ENCODE measurements around the gene FXYD2. TPM values are rescaled to one million over a fixed set of nuclear protein-coding genes. Genes with fewer than 3 reads are reported as not detected.

The FXYD2 gene
- total RNA-seq, 2 experiments from 2014 or later: 3.1 to 4.4 TPM

GRCh38 chr11:117859488-117860112, 35.1 kb upstream of the FXYD2 start:
- ChIA-PET CTCF (interaction anchor here (0.7 kb wide), 1 partner anchor 434 kb away, joined by 3 read pairs; no protein-coding TSS in a partner anchor), POLR2A (no interaction called here)

- CTCF ChIA-PET: no interaction called here
- POLR2A ChIA-PET: no interaction called here
Measured at GRCh38 chr11:117859061-117859460, 34.5 kb upstream of the FXYD2 start.

GRCh38 chr11:117857734-117858414, 33.3 kb upstream of the FXYD2 start:
- ChIA-PET CTCF (no interaction called here), POLR2A (no interaction called here)

GRCh38 chr11:117855912-117856651, 31.5 kb upstream of the FXYD2 start:
- ChIA-PET POLR2A (no interaction called here), CTCF (interaction anchor here (1.1 kb wide), 1 partner anchor 12 kb away, joined by 4 read pairs; no protein-coding TSS in a partner anchor)

GRCh38 chr11:117855186-117855845, 30.8 kb upstream of the FXYD2 start:
- ChIA-PET CTCF (interaction anchor here (0.6 to 1.4 kb wide), 4 partner anchors 11 to 257 kb away, joined by 3 to 5 read pairs (median 4); no protein-coding TSS in a partner anchor), POLR2A (no interaction called here)

- CTCF ChIA-PET: interaction anchor here (1.1 to 1.6 kb wide), 3 partner anchors 10 to 98 kb away, joined by 4 to 5 read pairs (median 4); no protein-coding TSS in a partner anchor
- POLR2A ChIA-PET: no interaction called here
Measured at GRCh38 chr11:117852309-117852708, 27.8 kb upstream of the FXYD2 start.

GRCh38 chr11:117851852-117852251, 27.3 kb upstream of the FXYD2 start:
- POLR2A ChIA-PET: no interaction called here
- CTCF ChIA-PET: interaction anchor here (1.1 to 1.6 kb wide), 3 partner anchors 10 to 98 kb away, joined by 4 to 5 read pairs (median 4); no protein-coding TSS in a partner anchor

GRCh38 chr11:117851106-117851505, 26.6 kb upstream of the FXYD2 start:
- ChIA-PET CTCF (interaction anchor here (1.1 to 1.6 kb wide), 3 partner anchors 11 to 99 kb away, joined by 4 to 5 read pairs (median 4); no protein-coding TSS in a partner anchor), POLR2A (no interaction called here)

- ChIA-PET POLR2A (no interaction called here), CTCF (interaction anchor here (1.1 kb wide), 1 partner anchor 97 kb away, joined by 3 read pairs; no protein-coding TSS in a partner anchor)
Measured at GRCh38 chr11:117849781-117850414, 25.4 kb upstream of the FXYD2 start.

- ChIA-PET POLR2A (interaction anchor here (1.2 kb wide), 1 partner anchor 155 kb away, joined by 3 read pairs; no protein-coding TSS in a partner anchor), CTCF (interaction anchor here (0.6 to 5.7 kb wide), 22 partner anchors 9 to 214 kb away, joined by 3 to 65 read pairs (median 4); partner anchors contain the start of genes FXYD2 and FXYD6)
Measured at GRCh38 chr11:117843666-117844484, 19.3 kb upstream of the FXYD2 start.

- ChIA-PET CTCF (interaction anchor here (1.0 to 5.7 kb wide), 6 partner anchors 33 to 212 kb away, joined by 3 to 65 read pairs (median 5); no protein-coding TSS in a partner anchor), POLR2A (no interaction called here)
Measured at GRCh38 chr11:117842131-117842941, 17.8 kb upstream of the FXYD2 start.

GRCh38 chr11:117841551-117842031, 17.0 kb upstream of the FXYD2 start:
- POLR2A ChIA-PET: no interaction called here
- CTCF ChIA-PET: interaction anchor here (5.7 kb wide), 1 partner anchor 104 kb away, joined by 65 read pairs; no protein-coding TSS in a partner anchor

GRCh38 chr11:117840881-117841550, 16.5 kb upstream of the FXYD2 start:
- POLR2A ChIA-PET: no interaction called here
- CTCF ChIA-PET: interaction anchor here (1.4 kb wide), 1 partner anchor 106 kb away, joined by 8 read pairs; no protein-coding TSS in a partner anchor

GRCh38 chr11:117839936-117840813, 15.6 kb upstream of the FXYD2 start:
- CTCF ChIA-PET: interaction anchor here (1.4 kb wide), 1 partner anchor 107 kb away, joined by 8 read pairs; no protein-coding TSS in a partner anchor
- POLR2A ChIA-PET: no interaction called here

GRCh38 chr11:117839380-117839881, 14.9 kb upstream of the FXYD2 start:
- CTCF ChIA-PET: no interaction called here
- POLR2A ChIA-PET: no interaction called here

Data from activated CD8-positive, alpha-beta memory T cell treated with anti-CD3 and anti-CD28 coated beads for 36 hours (primary cell).